ENCODE data around the gene ASIC5.

- TF ChIP-seq CTCF (IDR thresholded peaks at IDR 0.05) (no peak), POLR2AphosphoS5 (IDR thresholded peaks at IDR 0.05) (no peak)
These were observed 19.6 kb upstream of the ASIC5 start for GRCh38 chr4:155885666-155886065.

Data from prostate gland (tissue), 2 donors.